DND-41 (cell line): ENCODE results near the gene CEACAM4.
"Not testable (repeated sequence)": the region's sequence is repeated elsewhere in the genome, so short reads cannot be mapped to it uniquely, and the experiment has no call there.

Experiments
- ATAC-seq: fragments of 200-7000 bp; cut with Tn5 transposase; 3 replicates; pipeline ENCODE4 v1.9.1; 2021; ENCODE audit warnings: low read depth; ENCODE audit not compliant: insufficient read depth
- DNase-seq: peaks from one replicate; pipeline ENCODE4 v3.0.0-alpha.2; 2020
- H2AFZ ChIP-seq: 2 replicates; pipeline ENCODE4 v1.6.0; 2012; ENCODE audit warnings: low read depth, low read length
- H3K27ac ChIP-seq: 2 replicates; pipeline ENCODE4 v1.5.1; 2012; ENCODE audit warnings: low read length, inconsistent platforms
- H3K27me3 ChIP-seq: fragments of 200-600 bp; sonication (generic); 2 replicates; pipeline ENCODE4 v1.6.0; 2012; ENCODE audit warnings: low read length, mild to moderate bottlenecking, inconsistent platforms; ENCODE audit not compliant: insufficient read depth, poor library complexity
- H3K36me3 ChIP-seq: 2 replicates; pipeline ENCODE4 v1.5.1; 2012; ENCODE audit warnings: low read length, inconsistent platforms; ENCODE audit not compliant: insufficient read depth
- H3K4me1 ChIP-seq: 2 replicates; pipeline ENCODE4 v1.5.1; 2012; ENCODE audit warnings: mild to moderate bottlenecking, low read length; ENCODE audit not compliant: insufficient read depth
- H3K4me2 ChIP-seq: 2 replicates; pipeline ENCODE4 v1.6.0; 2012; ENCODE audit warnings: mild to moderate bottlenecking, moderate library complexity, low read length, inconsistent platforms; ENCODE audit not compliant: insufficient read depth
- H3K4me3 ChIP-seq, 2 experiments: fragments of 200-600 bp in 1 of 2; shearing (Covaris generic) in 1 of 2; 2 replicates each; pipeline ENCODE4 v1.5.1; 2012 to 2016; ENCODE audit warnings: inconsistent platforms in 2 of 2, low read length in 2 of 2, mild to moderate bottlenecking in 2 of 2, low read depth in 1 of 2, moderate library complexity in 1 of 2
- H3K79me2 ChIP-seq: 2 replicates; pipeline ENCODE4 v1.6.0; 2012; ENCODE audit warnings: low read length, inconsistent platforms; ENCODE audit not compliant: insufficient read depth
- H3K9ac ChIP-seq: 2 replicates; pipeline ENCODE4 v1.6.0; 2012; ENCODE audit warnings: low read depth, mild to moderate bottlenecking, inconsistent platforms, low read length, moderate library complexity
- H3K9me3 ChIP-seq: 2 replicates; pipeline ENCODE4 v1.5.1; 2012; ENCODE audit warnings: low read length, moderate library complexity, mild to moderate bottlenecking, inconsistent platforms; ENCODE audit not compliant: insufficient read depth, severe bottlenecking
- H4K20me1 ChIP-seq: 2 replicates; pipeline ENCODE4 v1.6.0; 2012; ENCODE audit warnings: low read length; ENCODE audit not compliant: insufficient read depth
- CTCF ChIP-seq: IDR thresholded peaks from 2 replicates; pipeline ENCODE4 v1.5.1; 2012; ENCODE audit warnings: borderline replicate concordance, low read length, moderate library complexity, mild to moderate bottlenecking; ENCODE audit not compliant: poor library complexity, severe bottlenecking; ENCODE audit errors: extremely low read depth
- EZH2 ChIP-seq: IDR thresholded peaks from 3 replicates; pipeline ENCODE4 v1.6.1; 2012; ENCODE audit warnings: borderline replicate concordance, low read depth, mild to moderate bottlenecking, moderate library complexity, low read length, inconsistent platforms; ENCODE audit not compliant: severe bottlenecking

Gene CEACAM4

GRCh38 chr19:41666075-41666474, 39.2 kb upstream of the CEACAM4 start:
- no peaks in the 10 kb centered on the region for H3K4me1 ChIP-seq
- no peaks in the 10 kb centered on the region for H3K36me3 ChIP-seq
- no peaks in the 10 kb centered on the region for H4K20me1 ChIP-seq
- H3K79me2 ChIP-seq = no peaks in the 10 kb centered on the region
- no peak overlapping the region for H3K9ac ChIP-seq
- TF ChIP-seq CTCF = no peak
- no peak for TF ChIP-seq EZH2
- H3K4me3 ChIP-seq = no peak overlapping the region
- H3K27me3 ChIP-seq = no peaks in the 10 kb centered on the region
- H3K4me2 ChIP-seq = no peak overlapping the region
- peaks cover 8% of the 10 kb centered on the region for H3K9me3 ChIP-seq
- DNase-seq (no peak), ATAC-seq (no peak)
- no peak overlapping the region for H2AFZ ChIP-seq
- no peak overlapping the region for H3K27ac ChIP-seq

GRCh38 chr19:41657157-41657556, 30.3 kb upstream of the CEACAM4 start:
- Histone ChIP-seq H3K36me3 (no peaks in the 10 kb centered on the region), H3K4me1 (no peaks in the 10 kb centered on the region), H3K79me2 (no peaks in the 10 kb centered on the region), H4K20me1 (no peaks in the 10 kb centered on the region), H3K27me3 (no peaks in the 10 kb centered on the region), H3K27ac (no peak overlapping the region), H3K9ac (no peak overlapping the region), H3K4me3 (no peak overlapping the region), H3K4me2 (no peak overlapping the region), H3K9me3 (no peaks in the 10 kb centered on the region), H2AFZ (no peak overlapping the region)
- DNase-seq (no peak), ATAC-seq (no peak)
- TF ChIP-seq EZH2 = no peak
- no peak for TF ChIP-seq CTCF

GRCh38 chr19:41656756-41657155, 29.9 kb upstream of the CEACAM4 start:
- H2AFZ ChIP-seq, DNase-seq, H3K27ac ChIP-seq, H4K20me1 ChIP-seq, H3K36me3 ChIP-seq, H3K9me3 ChIP-seq, H3K9ac ChIP-seq, H3K4me1 ChIP-seq, H3K79me2 ChIP-seq, H3K4me2 ChIP-seq, H3K27me3 ChIP-seq, H3K4me3 ChIP-seq, ATAC-seq: not testable (repeated sequence)

- no peak for TF ChIP-seq CTCF
- no peak for TF ChIP-seq EZH2
- ATAC-seq (no peak), DNase-seq (no peak)
- Histone ChIP-seq H3K79me2 (no peaks in the 10 kb centered on the region), H3K9me3 (no peaks in the 10 kb centered on the region), H3K36me3 (no peaks in the 10 kb centered on the region), H3K4me1 (no peaks in the 10 kb centered on the region), H4K20me1 (no peaks in the 10 kb centered on the region), H3K27ac (no peak overlapping the region), H3K4me3 (no peak overlapping the region), H3K27me3 (peaks cover 8% of the 10 kb centered on the region), H3K4me2 (no peak overlapping the region), H3K9ac (no peak overlapping the region), H2AFZ (no peak overlapping the region)
These were observed 25.4 kb upstream of the CEACAM4 start for GRCh38 chr19:41652250-41652649.
